ENCODE measurements around the gene TNNI3K.

DNA sequence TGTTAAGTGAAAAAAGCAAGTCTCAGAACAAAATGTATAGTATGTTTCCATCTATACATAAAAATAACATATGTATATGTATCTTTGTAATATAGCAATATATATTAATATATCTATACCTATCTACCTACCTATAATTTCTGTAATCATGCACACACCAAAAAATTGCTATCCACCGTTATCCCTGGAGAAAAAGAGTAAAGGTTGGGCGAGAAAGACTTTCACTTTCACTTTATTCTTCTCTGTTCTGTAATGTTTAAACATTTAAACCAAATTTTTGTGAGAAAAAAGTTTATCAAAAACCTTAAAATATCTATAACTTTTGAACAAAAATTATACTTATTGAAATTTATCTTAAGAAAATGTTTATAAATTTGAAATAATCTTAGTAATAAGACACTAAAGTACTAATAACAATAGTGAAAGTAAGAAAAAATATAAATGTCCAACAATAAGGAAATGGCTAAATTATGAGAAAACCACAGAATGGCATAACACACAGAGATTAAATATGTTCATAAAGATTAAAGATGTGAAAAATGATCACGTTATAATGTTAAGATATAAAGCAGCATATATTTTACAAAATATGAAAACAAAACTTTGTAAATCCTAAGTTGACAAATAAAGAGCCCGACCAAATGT lies 351.2 kb downstream of the TNNI3K start:
- TF ChIP-seq POLR2AphosphoS5 (IDR thresholded peaks at IDR 0.05; ENCODE audit: low read depth, low read length), result no peak
- TF ChIP-seq POLR2A (IDR thresholded peaks at IDR 0.05; ENCODE audit: low read depth, low read length), result no peak
- no peak for TF ChIP-seq TAF1 (IDR thresholded peaks at IDR 0.05; ENCODE audit: borderline replicate concordance, low read depth, low read length)
